Measurements from ENCODE around the gene DDIT4.
"Not testable (repeated sequence)": the region's sequence is repeated elsewhere in the genome, so short reads cannot be mapped to it uniquely, and the experiment has no call there.

The DDIT4 gene

GRCh38 chr10:72245949-72246525, 27.7 kb upstream of the DDIT4 start:
- TF ChIP-seq CTCF (IDR thresholded peaks at IDR 0.05; ENCODE audit: unreplicated experiment in 3 of 3) = no peak
- no peaks in the 10 kb centered on the region for H3K9me3 Mint-ChIP-seq
- peak overlapping the region; percentile 8 to 51 (median 32) for H3K4me3 Mint-ChIP-seq
- H3K36me3 Mint-ChIP-seq (ENCODE audit: low read depth) = no peaks in the 10 kb centered on the region
- H3K4me1 Mint-ChIP-seq = peaks cover 70% of the 10 kb centered on the region
- H3K27ac Mint-ChIP-seq = peak overlapping the region; percentile 98 to 99 (median 98)
- H3K27me3 Mint-ChIP-seq (ENCODE audit: low read depth) = peaks cover 10% of the 10 kb centered on the region

DNA sequence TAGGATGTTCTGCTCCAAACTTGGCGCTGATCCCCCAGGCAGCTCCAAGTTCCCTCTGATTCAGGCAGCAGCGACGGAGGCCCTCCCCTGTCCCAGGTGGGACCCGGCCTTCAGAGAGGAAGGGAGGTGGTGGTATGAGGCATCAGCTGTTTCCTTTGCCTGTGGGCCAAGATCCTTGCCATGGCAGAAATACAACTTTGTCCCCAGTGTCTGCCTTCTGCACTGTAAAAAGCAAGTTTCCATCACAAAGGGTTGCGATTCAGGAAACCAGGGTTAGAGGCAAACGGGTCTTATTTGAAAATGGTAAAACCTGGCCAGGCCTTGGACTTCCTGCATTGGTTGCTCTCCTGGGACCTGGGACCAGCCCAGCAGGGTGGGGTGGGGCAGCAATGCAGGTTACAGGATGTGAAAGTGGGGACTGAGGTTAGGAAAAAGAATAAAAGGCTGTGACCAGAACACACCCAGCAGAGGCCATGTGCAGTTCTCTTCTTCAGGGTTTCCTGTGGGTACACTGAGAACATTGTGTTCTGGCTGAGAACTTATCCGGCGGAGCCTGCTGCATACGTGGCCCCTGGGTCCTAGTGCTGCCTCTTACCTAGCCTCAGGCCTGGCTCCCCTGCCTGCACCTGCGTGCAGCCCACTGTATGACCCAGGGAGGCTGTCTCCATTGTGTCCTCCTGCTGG, 25.1 kb upstream of the DDIT4 start:
- no peaks in the 10 kb centered on the region for H3K9me3 Mint-ChIP-seq
- peak overlapping the region; percentile 42 to 69 (median 54) for H3K4me3 Mint-ChIP-seq
- H3K36me3 Mint-ChIP-seq (ENCODE audit: low read depth) = no peaks in the 10 kb centered on the region
- peaks cover 69% of the 10 kb centered on the region for H3K4me1 Mint-ChIP-seq
- peaks cover 5% of the 10 kb centered on the region for H3K27me3 Mint-ChIP-seq (ENCODE audit: low read depth)
- no peak for TF ChIP-seq CTCF (IDR thresholded peaks at IDR 0.05; ENCODE audit: unreplicated experiment in 3 of 3)
- peak overlapping the region; percentile 98 to 100 (median 100) for H3K27ac Mint-ChIP-seq

DNA sequence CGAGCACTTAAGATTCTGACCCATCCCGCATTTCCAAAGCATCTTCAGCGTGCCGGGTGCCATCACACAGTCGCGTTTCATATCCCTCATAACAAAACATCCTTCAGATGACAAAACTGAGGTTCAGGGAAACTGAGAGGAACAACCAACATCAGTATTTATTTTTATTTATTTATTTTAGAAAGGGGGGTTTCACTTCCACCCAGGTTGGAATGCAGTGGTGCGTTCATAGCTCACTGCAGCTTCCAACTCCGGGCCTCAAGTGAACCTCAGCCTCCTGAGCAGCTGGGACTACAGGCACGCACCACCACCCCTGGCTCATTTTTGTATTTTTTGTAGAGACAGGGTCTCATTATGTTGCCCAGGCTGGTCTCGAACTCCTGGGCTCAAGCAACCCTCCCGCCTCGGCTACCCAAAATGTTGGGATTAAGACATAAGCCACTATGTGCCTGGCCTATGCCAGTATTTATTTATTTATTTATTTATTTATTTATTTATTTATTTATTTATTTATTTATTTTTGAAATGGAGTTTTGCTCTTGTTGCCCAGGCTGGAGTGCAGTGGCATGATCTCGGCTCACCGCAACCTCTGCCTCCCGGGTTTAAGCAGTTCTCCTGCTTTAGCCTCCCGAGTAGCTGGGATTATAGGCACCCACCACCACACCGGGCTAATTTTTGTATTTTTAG, 24.4 kb upstream of the DDIT4 start:
- H3K4me3 Mint-ChIP-seq = peak overlapping the region in 1 of 3 experiments; percentile 54
- peak overlapping the region; percentile 98 to 100 (median 100) for H3K27ac Mint-ChIP-seq
- not testable (repeated sequence) for H3K9me3 Mint-ChIP-seq; H3K36me3 Mint-ChIP-seq (ENCODE audit: low read depth); H3K27me3 Mint-ChIP-seq (ENCODE audit: low read depth)
- peaks cover 63% of the 10 kb centered on the region for H3K4me1 Mint-ChIP-seq

DNA sequence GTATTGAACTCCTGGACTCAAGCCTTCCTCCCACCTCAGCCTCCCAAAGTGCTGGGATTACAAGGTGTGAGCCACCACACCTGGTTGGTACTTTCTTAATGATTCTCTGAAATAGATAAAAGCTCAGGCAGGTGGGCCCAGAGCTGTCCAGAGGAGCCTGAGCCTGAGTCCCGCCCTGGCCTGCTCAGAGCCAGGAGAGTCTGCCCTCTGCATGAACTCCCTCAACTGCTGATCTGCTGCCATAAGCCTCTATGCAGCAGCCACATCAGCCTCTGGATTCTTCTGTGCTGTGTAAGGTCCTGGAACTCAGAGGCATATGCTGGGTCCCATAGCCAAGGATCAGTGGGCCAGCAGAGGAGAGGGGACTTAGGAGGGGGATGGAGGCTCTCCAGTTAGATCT, 23.1 kb upstream of the DDIT4 start:
- Mint-ChIP-seq H3K27ac (peak overlapping the region; percentile 86 to 98 (median 96)), H3K9me3 (no peaks in the 10 kb centered on the region), H3K4me1 (peaks cover 63% of the 10 kb centered on the region), H3K36me3 (ENCODE audit: low read depth) (no peaks in the 10 kb centered on the region), H3K4me3 (peak overlapping the region in 2 of 3 experiments; percentile 34 to 61), H3K27me3 (ENCODE audit: low read depth) (peaks cover 5% of the 10 kb centered on the region)
- TF ChIP-seq CTCF (IDR thresholded peaks at IDR 0.05; ENCODE audit: unreplicated experiment in 3 of 3) = no peak

DNA sequence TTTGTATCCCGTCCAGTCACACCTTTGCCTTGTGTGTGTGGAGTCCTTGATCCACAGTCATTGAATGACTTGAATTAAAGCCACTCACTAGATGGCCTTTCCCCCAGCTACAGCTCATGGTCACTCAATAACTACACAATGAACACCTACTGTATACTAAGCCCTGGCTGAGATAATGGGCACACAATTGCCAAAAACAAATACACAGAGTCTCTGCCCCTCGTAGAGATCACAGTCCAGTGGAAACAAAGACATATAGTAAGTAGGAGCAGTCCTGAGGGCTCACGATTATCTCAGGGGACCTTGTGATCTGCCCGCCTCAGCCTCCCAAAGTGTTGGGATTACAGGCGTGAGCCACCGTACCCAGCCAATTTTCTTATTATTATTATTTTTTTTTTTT, 22.1 kb upstream of the DDIT4 start:
- no peaks in the 10 kb centered on the region for H3K36me3 Mint-ChIP-seq (ENCODE audit: low read depth)
- peaks cover 62% of the 10 kb centered on the region for H3K4me1 Mint-ChIP-seq
- no peak overlapping the region for H3K4me3 Mint-ChIP-seq
- peak overlapping the region; percentile 33 to 96 (median 91) for H3K27ac Mint-ChIP-seq
- H3K27me3 Mint-ChIP-seq (ENCODE audit: low read depth) = peaks cover 5% of the 10 kb centered on the region
- no peak for TF ChIP-seq CTCF (IDR thresholded peaks at IDR 0.05; ENCODE audit: unreplicated experiment in 3 of 3)
- no peaks in the 10 kb centered on the region for H3K9me3 Mint-ChIP-seq

DNA sequence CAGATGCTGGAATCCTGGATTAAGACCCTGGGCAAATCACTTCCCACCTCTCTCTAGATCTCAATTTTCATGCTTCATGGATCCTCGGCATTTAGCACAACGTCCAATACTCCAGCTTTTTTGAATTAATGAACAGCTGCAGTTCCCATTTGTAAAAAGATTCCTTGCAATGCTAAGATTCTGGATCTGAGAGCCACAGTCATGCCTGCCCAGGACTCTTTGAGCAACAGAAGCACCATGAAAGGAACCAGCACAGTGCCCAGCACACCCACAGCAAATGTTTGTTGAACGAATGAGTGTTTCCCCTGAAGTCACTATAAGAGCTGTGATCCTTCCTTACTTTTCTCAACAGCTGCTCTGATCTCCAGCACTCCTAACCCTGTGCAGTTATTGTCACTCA, 20.8 kb upstream of the DDIT4 start:
- H3K4me1 Mint-ChIP-seq = peaks cover 68% of the 10 kb centered on the region
- no peaks in the 10 kb centered on the region for H3K36me3 Mint-ChIP-seq (ENCODE audit: low read depth)
- H3K27me3 Mint-ChIP-seq (ENCODE audit: low read depth) = peaks cover 8% of the 10 kb centered on the region
- H3K9me3 Mint-ChIP-seq = no peaks in the 10 kb centered on the region
- peak overlapping the region; percentile 84 to 97 (median 96) for H3K27ac Mint-ChIP-seq
- H3K4me3 Mint-ChIP-seq = peak overlapping the region in 2 of 3 experiments; percentile 2 to 28
- TF ChIP-seq CTCF (IDR thresholded peaks at IDR 0.05; ENCODE audit: unreplicated experiment in 3 of 3) = no peak
